ENCODE measurements around the gene FAM50B.

Gene FAM50B

GRCh38 chr6:3848925-3849605 is at the start of gene FAM50B:
Gene FAM50B, plus strand, starts transcription at chr6:3849373. Its CDS starts 439 bp downstream, at chr6:3849812.
- TF ChIP-seq EGR1 (IDR thresholded peaks at IDR 0.05) (peak; percentile 62; the same call in 1 of the 2 replicates), TCF12 (IDR thresholded peaks at IDR 0.05; ENCODE audit: low read depth) (no peak; the same call in 1 of the 2 replicates), EP300 (IDR thresholded peaks at IDR 0.05; ENCODE audit: borderline replicate concordance) (no peak), CEBPB (IDR thresholded peaks at IDR 0.05) (peak; percentile 45; the same call in 1 of the 2 replicates), RAD21 (IDR thresholded peaks at IDR 0.05; ENCODE audit: low read depth) (peak; percentile 47; the same call in 1 of the 2 replicates), TAF1 (IDR thresholded peaks at IDR 0.05; ENCODE audit: low read depth) (peak; percentile 35; the same call in 1 of the 2 replicates), MAX (IDR thresholded peaks at IDR 0.05) (peak; percentile 71), TEAD4 (IDR thresholded peaks at IDR 0.05) (0 out of 2 replicates have a peak, but pooled peaks have one; percentile 29)

GRCh38 chr6:3799719-3800118 is 49.5 kb upstream of the FAM50B start:
- no peak for TF ChIP-seq REST (IDR thresholded peaks at IDR 0.05; ENCODE audit: low read depth)
- no peak for TF ChIP-seq CEBPB (IDR thresholded peaks at IDR 0.05)
- no peak for TF ChIP-seq FOXM1 (IDR thresholded peaks at IDR 0.05; ENCODE audit: borderline replicate concordance, low read depth)
- TF ChIP-seq YY1 (IDR thresholded peaks at IDR 0.05; ENCODE audit: low read depth), result no peak
- no peak for TF ChIP-seq USF1 (IDR thresholded peaks at IDR 0.05)
- TF ChIP-seq ZBTB7A (IDR thresholded peaks at IDR 0.05; ENCODE audit: low read depth), result no peak
- no peak for TF ChIP-seq RAD21 (IDR thresholded peaks at IDR 0.05; ENCODE audit: low read depth)
- TF ChIP-seq TEAD4 (IDR thresholded peaks at IDR 0.05), result no peak
- TF ChIP-seq MAX (IDR thresholded peaks at IDR 0.05), result no peak
- no peak for TF ChIP-seq EP300 (IDR thresholded peaks at IDR 0.05; ENCODE audit: borderline replicate concordance)
- TF ChIP-seq CREB1 (IDR thresholded peaks at IDR 0.05; ENCODE audit: low read depth), result no peak
- no peak for TF ChIP-seq NFIC (IDR thresholded peaks at IDR 0.05)
- TF ChIP-seq TCF12 (IDR thresholded peaks at IDR 0.05; ENCODE audit: low read depth), result no peak
- no peak for TF ChIP-seq EGR1 (IDR thresholded peaks at IDR 0.05)
- TF ChIP-seq TAF1 (IDR thresholded peaks at IDR 0.05; ENCODE audit: low read depth), result no peak

GRCh38 chr6:3800850-3801591 is 48.2 kb upstream of the FAM50B start:
- TF ChIP-seq FOXM1 (IDR thresholded peaks at IDR 0.05; ENCODE audit: borderline replicate concordance, low read depth) (no peak), YY1 (IDR thresholded peaks at IDR 0.05; ENCODE audit: low read depth) (no peak), RAD21 (IDR thresholded peaks at IDR 0.05; ENCODE audit: low read depth) (no peak), CREB1 (IDR thresholded peaks at IDR 0.05; ENCODE audit: low read depth) (no peak), NFIC (IDR thresholded peaks at IDR 0.05) (no peak)

- no peak for TF ChIP-seq CREB1 (IDR thresholded peaks at IDR 0.05; ENCODE audit: low read depth)
- no peak for TF ChIP-seq RAD21 (IDR thresholded peaks at IDR 0.05; ENCODE audit: low read depth)
- TF ChIP-seq REST (IDR thresholded peaks at IDR 0.05; ENCODE audit: low read depth), result no peak
- TF ChIP-seq EGR1 (IDR thresholded peaks at IDR 0.05), result no peak
- no peak for TF ChIP-seq TEAD4 (IDR thresholded peaks at IDR 0.05)
- TF ChIP-seq TCF12 (IDR thresholded peaks at IDR 0.05; ENCODE audit: low read depth), result no peak
- no peak for TF ChIP-seq CEBPB (IDR thresholded peaks at IDR 0.05)
- no peak for TF ChIP-seq YY1 (IDR thresholded peaks at IDR 0.05; ENCODE audit: low read depth)
- no peak for TF ChIP-seq USF1 (IDR thresholded peaks at IDR 0.05)
- no peak for TF ChIP-seq TAF1 (IDR thresholded peaks at IDR 0.05; ENCODE audit: low read depth)
- no peak for TF ChIP-seq FOXM1 (IDR thresholded peaks at IDR 0.05; ENCODE audit: borderline replicate concordance, low read depth)
- TF ChIP-seq ZBTB7A (IDR thresholded peaks at IDR 0.05; ENCODE audit: low read depth), result no peak
- TF ChIP-seq MAX (IDR thresholded peaks at IDR 0.05), result no peak
Observed at GRCh38 chr6:3801960-3802359, 47.2 kb upstream of the FAM50B start.

Measured in Ishikawa (cell line).